Eye (tissue), 1 donor: Measurements from ENCODE around the gene SERPINB2.

Experiments used
- DNase-seq: peaks from one replicate; pipeline ENCODE4 v3.0.0-alpha.2; 2015

SERPINB2 gene

GRCh38 chr18:63887424-63887823, at the start of gene SERPINB2:
TSS of gene SERPINB2 (plus strand) at chr18:63887705. CDS start at chr18:63891445, 3,740 bp downstream.
- no peak for DNase-seq

GRCh38 chr18:63843008-63843407, 44.5 kb upstream of the SERPINB2 start:
- no peak for DNase-seq

GRCh38 chr18:63844254-63844653, 43.3 kb upstream of the SERPINB2 start:
- DNase-seq = peak; percentile 69

- DNase-seq = peak; percentile 81
Measured at GRCh38 chr18:63848159-63848558, 39.3 kb upstream of the SERPINB2 start.

- DNase-seq = peak; percentile 59
Measured at GRCh38 chr18:63850020-63850419, 37.5 kb upstream of the SERPINB2 start.

- DNase-seq = no peak
Measured at GRCh38 chr18:63850636-63851035, 36.9 kb upstream of the SERPINB2 start.

- DNase-seq = no peak
Measured at GRCh38 chr18:63858456-63858855, 29.0 kb upstream of the SERPINB2 start.

GRCh38 chr18:63859781-63860475, 27.6 kb upstream of the SERPINB2 start:
- DNase-seq = no peak

- DNase-seq = no peak
Measured at GRCh38 chr18:63860531-63860930, 27.0 kb upstream of the SERPINB2 start.

- DNase-seq = no peak
Measured at GRCh38 chr18:63867368-63868125, 20.0 kb upstream of the SERPINB2 start.

GRCh38 chr18:63868546-63868945, 19.0 kb upstream of the SERPINB2 start:
- DNase-seq = no peak

GRCh38 chr18:63869374-63869773, 18.1 kb upstream of the SERPINB2 start:
- DNase-seq = no peak

- no peak for DNase-seq
Measured at GRCh38 chr18:63869851-63870250, 17.7 kb upstream of the SERPINB2 start.

GRCh38 chr18:63871836-63872235, 15.7 kb upstream of the SERPINB2 start:
- DNase-seq = no peak

- no peak for DNase-seq
Measured at GRCh38 chr18:63872586-63872985, 14.9 kb upstream of the SERPINB2 start.

GRCh38 chr18:63878343-63878742, 9.2 kb upstream of the SERPINB2 start:
- no peak for DNase-seq

GRCh38 chr18:63878925-63879324, 8.6 kb upstream of the SERPINB2 start:
- DNase-seq = no peak

GRCh38 chr18:63879709-63880108, 7.8 kb upstream of the SERPINB2 start:
- DNase-seq = no peak

GRCh38 chr18:63881851-63882250, 5.7 kb upstream of the SERPINB2 start:
- no peak for DNase-seq

GRCh38 chr18:63882333-63883141, 5.0 kb upstream of the SERPINB2 start:
- no peak for DNase-seq

GRCh38 chr18:63883617-63884016, 3.9 kb upstream of the SERPINB2 start:
- no peak for DNase-seq

- DNase-seq = no peak
Measured at GRCh38 chr18:63888470-63889190, 1.1 kb downstream of the SERPINB2 start.

GRCh38 chr18:63889626-63890025, 2.1 kb downstream of the SERPINB2 start:
- no peak for DNase-seq
